Body of pancreas (tissue), 4 donors: ENCODE data around the gene WDPCP. TPM values are rescaled to one million over a fixed set of nuclear protein-coding genes. Genes with fewer than 3 reads are reported as not detected.

Source experiments
- ATAC-seq: fragments of 150-250 bp; one replicate; pipeline ENCODE4 v1.9.1; 2016
- DNase-seq, 4 donors: peaks; one replicate each; pipeline ENCODE4 v3.0.0-alpha.2; 2019
- H3K27ac ChIP-seq, 4 donors: fragments of 200-600 bp; sonication (generic); 1 replicate in 3 of 4; 2 replicates in 1 of 4; pipeline versions ENCODE4 v1.5.1 to v1.6.1; 2016 to 2019; ENCODE audit warnings: mild to moderate bottlenecking in 1 of 4, mixed read lengths in 1 of 4, moderate library complexity in 1 of 4
- H3K27me3 ChIP-seq, 2 donors: fragments of 200-600 bp; sonication (generic); one replicate each; pipeline ENCODE4 v1.6.0; 2016; ENCODE audit warnings: mild to moderate bottlenecking in 1 of 2
- H3K36me3 ChIP-seq, 2 donors: fragments of 200-600 bp; sonication (generic); replicated peaks in 1 of 2; 2 replicates each; pipeline ENCODE4 v1.5.1; 2016; ENCODE audit warnings: low read depth in 2 of 2; ENCODE audit not compliant: insufficient read depth in 1 of 2
- H3K4me1 ChIP-seq: fragments of 200-600 bp; sonication (generic); one replicate; pipeline ENCODE4 v1.6.0; 2016
- H3K4me3 ChIP-seq, 2 donors: fragments of 200-600 bp; sonication (generic); 1 replicate in 1 of 2; 2 replicates in 1 of 2; pipeline ENCODE4 v1.5.1; 2016 to 2019
- H3K9me3 ChIP-seq, 3 donors: fragments of 200-600 bp; sonication (generic); 1 replicate in 2 of 3; 2 replicates in 1 of 3; pipeline ENCODE4 v1.5.1; 2016
- POLR2A ChIP-seq, 3 donors: fragments of 450-650 bp; IDR thresholded peaks; one replicate each; pipeline ENCODE4 v1.6.1; 2016; ENCODE audit warnings: antibody characterized with exemption in 3 of 3, mild to moderate bottlenecking in 2 of 3
- WGBS, 2 donors: methylation state at CpG; one replicate each; pipeline ENCODE4 v1.1.5; 2017; 5-methylcytosine and 5-hydroxymethylcytosine counted together
- intact Hi-C: fragments of 100-400 bp; cut with DNase I; formaldehyde crosslinking; loops from one replicate; pipeline ENCODE4 v1.15.1; 2023
- total RNA-seq, 2 donors: library from RNA; depleted of rRNA; stranded (reverse); fragments of >200 nt; gene quantifications; one replicate each; pipeline ENCODE4 v1.1.0, GENCODE V29; 2016
- TF ChIP-seq, protein P1 (sequence below), 7 experiments: fragments of 450-650 bp in 4 of 7; fragments of 200-600 bp in 3 of 7; sonication (generic) in 3 of 7; IDR thresholded peaks; one replicate each; pipeline ENCODE4 v1.5.1; 2016 to 2019; ENCODE audit warnings: antibody characterized with exemption in 7 of 7

Gene WDPCP
- total RNA-seq, 2 donors from 2014 or later, result 6.9 to 8.3 TPM

DNA sequence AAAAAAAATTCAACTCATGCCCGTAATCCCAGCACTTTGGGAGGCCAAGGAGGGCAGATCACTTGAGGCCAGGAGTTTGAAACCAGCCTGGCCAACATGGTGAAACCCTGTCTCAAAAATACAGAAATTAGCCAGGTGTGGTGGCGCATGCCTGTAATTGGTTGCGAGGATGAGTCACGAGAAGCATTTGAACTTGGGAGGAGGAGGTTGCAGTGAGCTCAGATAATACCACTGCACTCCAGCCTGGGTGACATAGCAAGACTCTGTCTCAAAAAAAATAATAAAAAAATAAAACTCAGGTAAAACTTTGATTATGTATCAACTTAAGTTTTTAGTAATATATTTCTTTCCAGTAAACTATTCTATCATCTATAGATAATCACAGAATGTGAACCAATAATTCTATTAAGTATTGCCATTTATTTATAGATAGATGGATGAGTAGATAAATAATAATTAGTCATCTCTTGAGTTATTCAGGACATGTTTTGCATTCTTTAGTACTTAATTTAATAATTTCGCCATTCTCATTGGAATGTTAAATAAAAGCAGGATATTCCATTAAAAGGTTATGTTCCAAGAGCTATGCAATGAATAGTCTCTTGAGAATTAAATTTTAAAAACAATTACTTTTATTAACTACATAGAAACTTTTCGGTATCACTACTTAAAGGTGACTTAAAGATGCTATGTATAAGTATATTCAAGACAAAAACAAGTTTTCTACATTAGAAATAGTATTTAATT, 48.7 kb downstream of the WDPCP start:
- intact Hi-C loops, result no loop called here
- Histone ChIP-seq H3K9me3 (no peaks in the 10 kb centered on the region), H3K27ac (no peak overlapping the region), H3K36me3 (no peaks in the 10 kb centered on the region), H3K4me1 (no peaks in the 10 kb centered on the region), H3K27me3 (no peaks in the 10 kb centered on the region), H3K4me3 (no peak overlapping the region)
- DNase-seq (no peak), ATAC-seq (no peak)
- WGBS, 2 donors, result 93 to 97% methylated on average over 6 of the region's 6 CpGs
- TF ChIP-seq, protein P1, sequence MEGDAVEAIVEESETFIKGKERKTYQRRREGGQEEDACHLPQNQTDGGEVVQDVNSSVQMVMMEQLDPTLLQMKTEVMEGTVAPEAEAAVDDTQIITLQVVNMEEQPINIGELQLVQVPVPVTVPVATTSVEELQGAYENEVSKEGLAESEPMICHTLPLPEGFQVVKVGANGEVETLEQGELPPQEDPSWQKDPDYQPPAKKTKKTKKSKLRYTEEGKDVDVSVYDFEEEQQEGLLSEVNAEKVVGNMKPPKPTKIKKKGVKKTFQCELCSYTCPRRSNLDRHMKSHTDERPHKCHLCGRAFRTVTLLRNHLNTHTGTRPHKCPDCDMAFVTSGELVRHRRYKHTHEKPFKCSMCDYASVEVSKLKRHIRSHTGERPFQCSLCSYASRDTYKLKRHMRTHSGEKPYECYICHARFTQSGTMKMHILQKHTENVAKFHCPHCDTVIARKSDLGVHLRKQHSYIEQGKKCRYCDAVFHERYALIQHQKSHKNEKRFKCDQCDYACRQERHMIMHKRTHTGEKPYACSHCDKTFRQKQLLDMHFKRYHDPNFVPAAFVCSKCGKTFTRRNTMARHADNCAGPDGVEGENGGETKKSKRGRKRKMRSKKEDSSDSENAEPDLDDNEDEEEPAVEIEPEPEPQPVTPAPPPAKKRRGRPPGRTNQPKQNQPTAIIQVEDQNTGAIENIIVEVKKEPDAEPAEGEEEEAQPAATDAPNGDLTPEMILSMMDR (IDR thresholded peaks at IDR 0.05), result no peak
- no peak for TF ChIP-seq POLR2A (IDR thresholded peaks at IDR 0.05)

DNA sequence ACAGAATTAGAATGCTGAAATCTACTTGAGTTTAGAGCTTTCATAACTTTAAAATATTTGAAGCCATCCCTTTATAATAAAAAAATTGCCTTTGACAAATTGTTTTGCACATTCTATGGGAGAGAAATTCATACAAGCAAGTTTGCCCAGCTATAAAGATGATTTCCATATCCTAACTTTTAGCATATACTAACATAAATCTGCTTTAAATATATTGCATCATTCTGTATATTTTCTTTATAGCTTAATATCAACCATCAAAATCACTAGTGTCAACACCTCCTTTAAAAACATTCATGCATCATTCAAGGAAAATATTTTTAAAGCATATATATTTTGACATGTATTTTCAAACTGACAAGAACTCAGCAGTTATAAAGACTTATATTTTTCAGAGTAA, 49.9 kb downstream of the WDPCP start:
- no peak for ATAC-seq
- H3K27me3 ChIP-seq, result no peaks in the 10 kb centered on the region
- no peak overlapping the region for H3K4me3 ChIP-seq
- intact Hi-C loops, result no loop called here
- DNase-seq, result no peak
- H3K4me1 ChIP-seq, result no peaks in the 10 kb centered on the region
- TF ChIP-seq POLR2A (IDR thresholded peaks at IDR 0.05), result no peak
- no peak overlapping the region for H3K27ac ChIP-seq
- no peaks in the 10 kb centered on the region for H3K36me3 ChIP-seq
- no peaks in the 10 kb centered on the region for H3K9me3 ChIP-seq

DNA sequence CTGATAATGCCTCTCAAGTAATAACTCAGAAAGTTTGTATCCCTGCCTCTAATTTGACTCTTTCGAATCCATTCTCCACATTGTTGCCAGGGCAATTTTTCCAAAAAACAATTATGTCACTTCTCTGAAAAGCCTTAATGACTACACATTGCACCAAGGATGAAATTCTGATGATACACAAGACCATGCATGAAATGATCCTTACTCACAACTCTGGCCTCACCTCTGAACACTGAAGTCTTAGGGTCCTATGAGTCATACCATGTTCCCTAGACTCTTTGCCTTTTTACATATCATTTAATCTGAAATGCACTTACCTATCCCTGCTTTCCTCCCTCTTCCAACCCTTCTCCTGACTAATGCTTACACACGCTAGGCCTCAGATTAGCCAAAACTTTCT, 51.0 kb downstream of the WDPCP start:
- H3K9me3 ChIP-seq, result no peaks in the 10 kb centered on the region
- H3K4me1 ChIP-seq, result no peaks in the 10 kb centered on the region
- no peak overlapping the region for H3K4me3 ChIP-seq
- H3K27ac ChIP-seq, result no peak overlapping the region
- intact Hi-C loops, result no loop called here
- no peaks in the 10 kb centered on the region for H3K36me3 ChIP-seq
- no peak for DNase-seq
- H3K27me3 ChIP-seq, result no peaks in the 10 kb centered on the region
- no peak for ATAC-seq
- no peak for TF ChIP-seq POLR2A (IDR thresholded peaks at IDR 0.05)
- TF ChIP-seq, protein P1 (IDR thresholded peaks at IDR 0.05), result no peak
- WGBS, 2 donors, result 87 to 89% methylated on average over 2 of the region's 2 CpGs

DNA sequence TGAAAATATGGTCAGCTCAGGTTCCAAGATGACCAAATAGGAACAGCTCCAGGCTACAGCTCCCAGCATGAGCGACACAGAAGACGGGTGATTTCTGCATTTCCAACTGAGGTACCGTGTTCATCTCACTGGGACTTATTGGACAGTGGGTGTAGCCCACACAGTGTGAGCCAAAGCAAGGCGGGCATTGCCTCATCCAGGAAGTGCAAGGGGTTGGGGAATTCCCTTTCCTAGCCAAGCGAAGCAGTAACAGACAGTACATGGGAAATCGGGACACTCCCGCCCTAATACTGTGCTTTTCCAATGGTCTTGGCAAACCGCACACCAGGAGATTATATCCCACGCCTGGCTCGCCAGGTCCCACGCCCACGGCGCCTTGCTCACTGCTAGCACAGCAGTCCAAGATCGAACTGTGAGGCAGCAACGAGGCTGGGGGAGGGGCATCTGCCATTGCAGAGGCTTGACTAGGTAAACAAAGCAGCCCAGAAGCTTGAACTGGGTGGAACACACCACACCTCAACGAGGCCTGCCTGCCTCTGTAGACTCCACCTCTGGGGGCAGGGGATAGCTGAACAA, 57.5 kb downstream of the WDPCP start:
- TF ChIP-seq POLR2A (IDR thresholded peaks at IDR 0.05), result no peak
- TF ChIP-seq, protein P1 (IDR thresholded peaks at IDR 0.05), result no peak
- H3K4me1 ChIP-seq, result no peaks in the 10 kb centered on the region
- no peak overlapping the region for H3K27ac ChIP-seq
- intact Hi-C loops, result no loop called here
- ATAC-seq (no peak), DNase-seq (no peak)
- H3K4me3 ChIP-seq, result no peak overlapping the region
- H3K27me3 ChIP-seq, result no peaks in the 10 kb centered on the region
- WGBS, 2 donors, result 88 to 92% methylated on average over 12 to 16 of the region's 16 CpGs
- no peaks in the 10 kb centered on the region for H3K36me3 ChIP-seq
- peaks cover 0 to 6% (median 0%) of the 10 kb centered on the region in 3 donors for H3K9me3 ChIP-seq

DNA sequence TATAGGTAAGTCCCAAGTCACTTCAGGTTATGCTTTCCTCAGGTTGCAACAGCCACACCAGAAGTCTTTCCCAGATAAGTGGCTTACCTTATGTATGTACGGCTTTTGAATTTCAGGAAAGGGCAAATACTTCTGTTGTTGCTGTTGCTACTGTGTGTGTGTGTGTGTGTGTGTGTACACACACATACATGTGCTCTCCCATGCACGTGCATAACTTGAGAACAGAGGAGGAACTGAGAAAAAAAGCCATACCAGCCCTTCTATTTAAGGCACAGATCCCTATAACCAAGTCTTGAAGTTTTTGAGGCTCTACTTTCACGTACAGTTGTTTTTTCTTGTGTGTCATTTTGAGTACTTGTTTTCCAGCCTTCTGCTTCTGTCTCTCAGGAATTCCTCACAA, 62.4 kb downstream of the WDPCP start:
- DNase-seq (no peak), ATAC-seq (no peak)
- Histone ChIP-seq H3K27ac (no peak overlapping the region), H3K27me3 (no peaks in the 10 kb centered on the region), H3K9me3 (peaks cover 0 to 11% (median 0%) of the 10 kb centered on the region in 3 donors), H3K4me1 (no peaks in the 10 kb centered on the region), H3K36me3 (no peaks in the 10 kb centered on the region), H3K4me3 (no peak overlapping the region)
- WGBS, 2 donors, result 79 to 96% methylated on average over 3 of the region's 3 CpGs
- intact Hi-C loops, result no loop called here
- TF ChIP-seq, protein P1 (IDR thresholded peaks at IDR 0.05), result no peak
- no peak for TF ChIP-seq POLR2A (IDR thresholded peaks at IDR 0.05)
